GM12878 (cell line): ENCODE results near the gene IQGAP1. TPM values are rescaled to one million over a fixed set of nuclear protein-coding genes. Genes with fewer than 3 reads are reported as not detected.

Experiments
- ATAC-seq: fragments of 200-7000 bp; cut with Tn5 transposase; 3 replicates; pipeline ENCODE4 v1.9.1; 2020; ENCODE audit warnings: mild to moderate bottlenecking, moderate library complexity
- BruUV-seq: library from RNA; stranded (reverse); fragments of 400-500 nt; replicated peaks from 2 replicates; lab custom pipeline; 2021; lab: Mats Ljungman, UMichigan
- CTCF ChIA-PET: fragments of 300-600 bp; sonication (Branson Sonifier 250); formaldehyde crosslinking; extraction: SDS; loops from one replicate; lab custom pipeline; 2021; ENCODE audit warnings: inconsistent platforms; lab: Yijun Ruan, JAX
- POLR2A ChIA-PET: fragments of 350-600 bp; formaldehyde crosslinking; extraction: SDS; loops from one replicate; lab custom pipeline; 2021; ENCODE audit warnings: inconsistent platforms; lab: Charles Lee
- RAD21 ChIA-PET: fragments of 300-600 bp; sonication (Branson Sonifier 250); formaldehyde crosslinking; loops from one replicate; lab custom pipeline; 2023; ENCODE audit warnings: antibody characterized with exemption; ENCODE audit not compliant: unreplicated experiment; lab: Charles Lee
- SMC1A ChIA-PET: fragments of 300-600 bp; sonication (Branson Sonifier 250); formaldehyde crosslinking; loops from one replicate; lab custom pipeline; 2023; ENCODE audit not compliant: unreplicated experiment, uncharacterized antibody; lab: Charles Lee
- DNase-seq: peaks from one replicate; pipeline ENCODE4 v3.0.0-alpha.2; 2011; ENCODE audit warnings: low read depth, low spot score
- FAIRE-seq: peaks from 3 replicates; lab custom pipeline; 2011; peaks lifted over from hg19 to GRCh38; lab: Jason Lieb, UNC
- H2AFZ ChIP-seq: 2 replicates; pipeline ENCODE4 v1.6.0; 2011; ENCODE audit warnings: low read depth, low read length, control low read depth; ENCODE audit not compliant: control insufficient read depth
- H3K27ac ChIP-seq: 2 replicates; pipeline ENCODE4 v1.5.1; 2011; ENCODE audit warnings: control low read depth; ENCODE audit not compliant: control insufficient read depth, insufficient read depth
- H3K27me3 ChIP-seq, 2 experiments: replicated peaks in 1 of 2; 2 replicates each; pipeline versions ENCODE4 v1.6.0 to v1.6.1; 2011; ENCODE audit warnings: low read length in 1 of 2; ENCODE audit not compliant: control insufficient read depth in 2 of 2, insufficient read depth in 2 of 2
- H3K36me3 ChIP-seq, 2 experiments: 2 replicates each; pipeline ENCODE4 v1.5.1; 2011; ENCODE audit warnings: low read length in 1 of 2; ENCODE audit not compliant: control insufficient read depth in 2 of 2, insufficient read depth in 2 of 2
- H3K4me1 ChIP-seq: 2 replicates; pipeline ENCODE4 v1.6.1; 2011; ENCODE audit warnings: mild to moderate bottlenecking, low read length, moderate library complexity, mixed read lengths; ENCODE audit not compliant: control insufficient read depth, insufficient read depth
- H3K4me2 ChIP-seq: 2 replicates; pipeline ENCODE4 v1.6.0; 2011; ENCODE audit warnings: control low read depth; ENCODE audit not compliant: control insufficient read depth, insufficient read depth
- H3K4me3 ChIP-seq: fragments of 200-600 bp; sonication (generic); 2 replicates; pipeline ENCODE4 v1.5.1; 2016
- H3K79me2 ChIP-seq: 2 replicates; pipeline ENCODE4 v1.6.0; 2011; ENCODE audit warnings: low read length; ENCODE audit not compliant: control insufficient read depth, insufficient read depth
- H3K9ac ChIP-seq: 2 replicates; pipeline ENCODE4 v1.8.0; 2011; ENCODE audit warnings: low read length, control low read depth, mixed read lengths; ENCODE audit not compliant: control insufficient read depth, insufficient read depth
- H3K9me3 ChIP-seq: replicated peaks from 3 replicates; pipeline ENCODE4 v1.5.1; 2011; ENCODE audit warnings: mild to moderate bottlenecking, low read length; ENCODE audit not compliant: control insufficient read depth, insufficient read depth
- H4K20me1 ChIP-seq: 2 replicates; pipeline ENCODE4 v1.6.0; 2011; ENCODE audit not compliant: control insufficient read depth, insufficient read depth
- ATF7 ChIP-seq: fragments of 450-650 bp; IDR thresholded peaks from 2 replicates; pipeline ENCODE4 v1.6.1; 2016; ENCODE audit warnings: low read depth, mild to moderate bottlenecking
- DPF2 ChIP-seq: fragments of 450-650 bp; IDR thresholded peaks from 2 replicates; pipeline ENCODE4 v1.6.1; 2017; ENCODE audit warnings: mild to moderate bottlenecking
- IKZF2 ChIP-seq, 2 experiments: fragments of 450-650 bp; IDR thresholded peaks; 2 replicates each; pipeline ENCODE4 v1.6.1; 2017; ENCODE audit warnings: mild to moderate bottlenecking in 2 of 2, moderate library complexity in 2 of 2
- KDM1A ChIP-seq: fragments of 200-600 bp; sonication (generic); IDR thresholded peaks from 2 replicates; pipeline ENCODE4 v1.6.1; 2016; ENCODE audit warnings: borderline replicate concordance
- MAX ChIP-seq: IDR thresholded peaks from 2 replicates; pipeline ENCODE4 v1.6.1; 2012; ENCODE audit warnings: low read depth, low read length, improper control_type of control experiment
- MXI1 ChIP-seq: fragments of 150-350 bp; IDR thresholded peaks from 2 replicates; pipeline ENCODE4 v1.6.1; 2011; ENCODE audit warnings: low read depth, mild to moderate bottlenecking, inconsistent platforms, low read length, improper control_type of control experiment
- PBX3 ChIP-seq: IDR thresholded peaks from 2 replicates; pipeline ENCODE4 v1.6.1; 2011; ENCODE audit warnings: mild to moderate bottlenecking, low read depth, low read length, moderate library complexity; ENCODE audit not compliant: insufficient replicate concordance
- PKNOX1 ChIP-seq: fragments of 450-650 bp; IDR thresholded peaks from 2 replicates; pipeline ENCODE4 v1.6.1; 2016; ENCODE audit warnings: mild to moderate bottlenecking
- SP1 ChIP-seq: IDR thresholded peaks from one replicate; pipeline ENCODE4 v1.6.1; 2011; ENCODE audit warnings: low read depth, low read length
- WGBS: methylation state at CpG from one replicate; pipeline ENCODE4 v1.1.6; 2016; ENCODE audit warnings: low lambda C conversion rate; ENCODE audit not compliant: insufficient replicate concordance, insufficient coverage; ENCODE audit errors: missing lambda C conversion rate; 5-methylcytosine and 5-hydroxymethylcytosine counted together
- in situ Hi-C: fragments of 300-500 bp; cut with MboI; formaldehyde crosslinking; loops from 9 replicates; pipeline ENCODE4 v1.14.3; 2018; ENCODE audit warnings: mixed read lengths
- intact Hi-C: fragments of 100-400 bp; cut with micrococcal nuclease; formaldehyde crosslinking; loops from one replicate; pipeline ENCODE4 v1.14.2; 2022; ENCODE audit not compliant: unreplicated experiment
- polyA plus RNA-seq, 11 experiments: library from polyadenylated mRNA; depleted of rRNA in 4 of 11; unstranded in 6 of 11; stranded (reverse) in 5 of 11; fragments of >200 nt; fragmentation: Nextera tagmentation in 4 of 11; fragmentation: Illumina TruSeq in 1 of 11; extraction: Ambion mirVana in 4 of 11; extraction: Trizol in 1 of 11; gene quantifications; 1 replicate in 1 of 11; 2 replicates in 10 of 11; pipeline versions ENCODE4 v1.2.1 to v1.2.3, GENCODE V29; 2011 to 2016; ENCODE audit warnings: inconsistent platforms in 2 of 11, missing spikeins in 2 of 11, low read depth in 1 of 11
- total RNA-seq, 4 experiments: library from RNA; depleted of rRNA in 3 of 4; stranded (reverse); fragments of >200 nt in 3 of 4; fragmentation: Illumina TruSeq in 1 of 4; extraction: Trizol in 1 of 4; gene quantifications; 2 replicates each; pipeline versions ENCODE4 v1.2.1 to v1.2.3, GENCODE V29; 2013 to 2021

The IQGAP1 gene
- total and polyA plus RNA-seq, 10 of the 15 experiments (the other 5 are each of a cell fraction or from before 2014, with no cell fraction given), result 65.2 to 250 (median 112) TPM

- H2AFZ ChIP-seq, result no peak overlapping the region
- TF ChIP-seq MAX (no peak), SP1 (no peak), ATF7 (peak; percentile 67), IKZF2 (IDR thresholded peaks at IDR 0.05) (no peak), KDM1A (no peak), PBX3 (peak; percentile 75), MXI1 (no peak), PKNOX1 (peak; percentile 89), DPF2 (peak; percentile 41; the same call in 1 of the 2 replicates)
- no peak overlapping the region for H3K4me2 ChIP-seq
- no peaks in the 10 kb centered on the region for H3K9me3 ChIP-seq
- intact Hi-C loops, result loop anchor here (10.0 kb wide), 1 partner anchor 785 kb away; no protein-coding TSS in a partner anchor
- ChIA-PET POLR2A (interaction anchor here (1.0 to 1.4 kb wide), 2 partner anchors 35 to 102 kb away, joined by 7 read pairs; partner anchors contain the start of gene IQGAP1), CTCF (interaction anchor here (0.8 to 2.5 kb wide), 6 partner anchors 11 to 397 kb away, joined by 4 to 8 read pairs (median 5); no protein-coding TSS in a partner anchor), RAD21 (interaction anchor here (0.7 to 2.2 kb wide), 3 partner anchors 109 to 127 kb away, joined by 3 to 7 read pairs (median 3); no protein-coding TSS in a partner anchor), SMC1A (interaction anchor here (1.1 to 1.8 kb wide), 6 partner anchors 10 to 169 kb away, joined by 3 to 6 read pairs (median 4); no protein-coding TSS in a partner anchor)
- no peaks in the 10 kb centered on the region for H3K4me1 ChIP-seq
- in situ Hi-C loops, result no loop called here
- no peak for FAIRE-seq
- peak; percentile 60 for ATAC-seq
- H3K36me3 ChIP-seq, result peaks cover 13 to 33% of the 10 kb centered on the region in 2 experiments
- H3K9ac ChIP-seq, result no peak overlapping the region
- DNase-seq, result no peak
- H3K4me3 ChIP-seq, result no peak overlapping the region
- H4K20me1 ChIP-seq, result no peaks in the 10 kb centered on the region
- WGBS, result 92% methylated on average over 1 of the region's 1 CpG
- no peaks in the 10 kb centered on the region for H3K79me2 ChIP-seq
- H3K27me3 ChIP-seq, result no peaks in the 10 kb centered on the region
- no peak overlapping the region for H3K27ac ChIP-seq
- BruUV-seq, result no TSS peak
These were observed 101.5 kb downstream of the IQGAP1 start for GRCh38 chr15:90489514-90489913.
